ENCODE results near the gene IGF2BP3.
A peak's percentile ranks its signal among the peaks of the same experiment; 100 is the strongest.

IGF2BP3 gene

GRCh38 chr7:23349484-23350157, 120.7 kb downstream of the IGF2BP3 start:
- TF ChIP-seq Cebpa-rat (IDR thresholded peaks at IDR 0.05): no peak
- peaks cover 29% of the 10 kb centered on the region for H3K4me1 ChIP-seq
- no peaks in the 10 kb centered on the region for H3K9me3 ChIP-seq
- H3K4me2 ChIP-seq: no peak overlapping the region
- no peaks in the 10 kb centered on the region for H4K20me1 ChIP-seq
- H3K4me3 ChIP-seq: no peak overlapping the region
- no peak overlapping the region for H3K27ac ChIP-seq
- no peak overlapping the region for H3K9ac ChIP-seq
- H3K36me3 ChIP-seq: no peaks in the 10 kb centered on the region
- no peaks in the 10 kb centered on the region for H3K27me3 ChIP-seq

GRCh38 chr7:23347682-23348180, 122.6 kb downstream of the IGF2BP3 start:
- H3K9me3 ChIP-seq: no peaks in the 10 kb centered on the region
- no peaks in the 10 kb centered on the region for H3K36me3 ChIP-seq
- H3K27me3 ChIP-seq: no peaks in the 10 kb centered on the region
- no peaks in the 10 kb centered on the region for H4K20me1 ChIP-seq
- no peak overlapping the region for H3K4me2 ChIP-seq
- H3K4me3 ChIP-seq: no peak overlapping the region
- peaks cover 43% of the 10 kb centered on the region for H3K4me1 ChIP-seq
- H3K27ac ChIP-seq: no peak overlapping the region
- no peak for TF ChIP-seq Cebpa-rat (IDR thresholded peaks at IDR 0.05)
- H3K9ac ChIP-seq: no peak overlapping the region

GRCh38 chr7:23347033-23347681, 123.1 kb downstream of the IGF2BP3 start:
- no peak overlapping the region for H3K4me3 ChIP-seq

GRCh38 chr7:23346316-23346715, 124.0 kb downstream of the IGF2BP3 start:
- no peaks in the 10 kb centered on the region for H4K20me1 ChIP-seq
- H3K9ac ChIP-seq: no peak overlapping the region; the same call in 1 of the 2 replicates
- H3K36me3 ChIP-seq: no peaks in the 10 kb centered on the region
- TF ChIP-seq Cebpa-rat (IDR thresholded peaks at IDR 0.05): no peak
- peak overlapping the region; percentile 65 for H3K4me2 ChIP-seq
- H3K27me3 ChIP-seq: no peaks in the 10 kb centered on the region
- peaks cover 57% of the 10 kb centered on the region for H3K4me1 ChIP-seq
- peak overlapping the region; percentile 42 for H3K4me3 ChIP-seq
- no peaks in the 10 kb centered on the region for H3K9me3 ChIP-seq
- H3K27ac ChIP-seq: peak overlapping the region; percentile 0; the same call in 1 of the 2 replicates

More at GRCh38 chr7:23347033-23347681, 123.1 kb downstream of the IGF2BP3 start:
- peaks cover 49% of the 10 kb centered on the region for H3K4me1 ChIP-seq
- no peaks in the 10 kb centered on the region for H3K9me3 ChIP-seq
- no peak for TF ChIP-seq Cebpa-rat (IDR thresholded peaks at IDR 0.05)
- no peaks in the 10 kb centered on the region for H3K27me3 ChIP-seq
- H3K27ac ChIP-seq: no peak overlapping the region
- H3K9ac ChIP-seq: no peak overlapping the region
- no peaks in the 10 kb centered on the region for H3K36me3 ChIP-seq
- H3K4me2 ChIP-seq: peak overlapping the region; percentile 65; the same call in 1 of the 2 replicates
- H4K20me1 ChIP-seq: no peaks in the 10 kb centered on the region

- Histone ChIP-seq H4K20me1 (no peaks in the 10 kb centered on the region), H3K9me3 (no peaks in the 10 kb centered on the region), H3K4me2 (peak overlapping the region; percentile 65), H3K27ac (peak overlapping the region; percentile 0; the same call in 1 of the 2 replicates), H3K9ac (no peak overlapping the region), H3K36me3 (no peaks in the 10 kb centered on the region), H3K4me3 (no peak overlapping the region), H3K27me3 (no peaks in the 10 kb centered on the region), H3K4me1 (peaks cover 64% of the 10 kb centered on the region)
- no peak for TF ChIP-seq Cebpa-rat (IDR thresholded peaks at IDR 0.05)
These were observed 124.7 kb downstream of the IGF2BP3 start for GRCh38 chr7:23345601-23346000.

- no peak for TF ChIP-seq Cebpa-rat (IDR thresholded peaks at IDR 0.05)
- H3K9me3 ChIP-seq: no peaks in the 10 kb centered on the region
- H3K36me3 ChIP-seq: no peaks in the 10 kb centered on the region
- 0 out of 2 replicates have a peak overlapping the region, but pooled peaks have one; percentile 65 for H3K4me2 ChIP-seq
- H3K27me3 ChIP-seq: no peaks in the 10 kb centered on the region
- H3K27ac ChIP-seq: no peak overlapping the region
- H3K4me1 ChIP-seq: peaks cover 66% of the 10 kb centered on the region
- H4K20me1 ChIP-seq: no peaks in the 10 kb centered on the region
- H3K9ac ChIP-seq: no peak overlapping the region
- H3K4me3 ChIP-seq: no peak overlapping the region
These were observed 126.3 kb downstream of the IGF2BP3 start for GRCh38 chr7:23343806-23344475.

- Histone ChIP-seq H4K20me1 (no peaks in the 10 kb centered on the region), H3K9ac (no peak overlapping the region), H3K4me3 (no peak overlapping the region), H3K4me1 (peaks cover 66% of the 10 kb centered on the region), H3K36me3 (no peaks in the 10 kb centered on the region), H3K9me3 (no peaks in the 10 kb centered on the region), H3K27ac (no peak overlapping the region), H3K4me2 (peak overlapping the region; percentile 63), H3K27me3 (no peaks in the 10 kb centered on the region)
- no peak for TF ChIP-seq Cebpa-rat (IDR thresholded peaks at IDR 0.05)
These were observed 127.2 kb downstream of the IGF2BP3 start for GRCh38 chr7:23343102-23343501.

GRCh38 chr7:23341846-23342598, 128.3 kb downstream of the IGF2BP3 start:
- Histone ChIP-seq H3K9ac (no peak overlapping the region), H4K20me1 (no peaks in the 10 kb centered on the region), H3K4me3 (no peak overlapping the region), H3K27ac (peak overlapping the region; percentile 3; the same call in 1 of the 2 replicates), H3K4me2 (peak overlapping the region; percentile 63), H3K27me3 (no peaks in the 10 kb centered on the region), H3K9me3 (peaks cover 8% of the 10 kb centered on the region), H3K36me3 (no peaks in the 10 kb centered on the region), H3K4me1 (peaks cover 65% of the 10 kb centered on the region)
- TF ChIP-seq Cebpa-rat (IDR thresholded peaks at IDR 0.05): no peak

- Histone ChIP-seq H3K9ac (no peak overlapping the region), H3K27ac (no peak overlapping the region), H3K4me1 (peaks cover 33% of the 10 kb centered on the region), H4K20me1 (no peaks in the 10 kb centered on the region), H3K4me2 (no peak overlapping the region), H3K36me3 (no peaks in the 10 kb centered on the region), H3K9me3 (peaks cover 13% of the 10 kb centered on the region), H3K27me3 (no peaks in the 10 kb centered on the region), H3K4me3 (no peak overlapping the region)
- TF ChIP-seq Cebpa-rat (IDR thresholded peaks at IDR 0.05): no peak
These were observed 131.4 kb downstream of the IGF2BP3 start for GRCh38 chr7:23338863-23339262.
